IMR-90 (cell line): ENCODE measurements around the gene NEUROG1. TPM values are rescaled to one million over a fixed set of nuclear protein-coding genes. Genes with fewer than 3 reads are reported as not detected.

Experiments
- ATAC-seq: fragments of 200-7000 bp; cut with Tn5 transposase; 2 replicates; pipeline ENCODE4 v1.9.1; 2020; ENCODE audit warnings: low read depth, mild to moderate bottlenecking, moderate library complexity
- BruUV-seq: library from RNA; stranded (reverse); fragments of 400-500 nt; replicated peaks from 2 replicates; lab custom pipeline; 2021; lab: Mats Ljungman, UMichigan
- CTCF ChIA-PET: fragments of 300-600 bp; formaldehyde crosslinking; extraction: SDS; loops from one replicate; lab custom pipeline; 2021; ENCODE audit warnings: antibody characterized with exemption; lab: Yijun Ruan, JAX
- POLR2A ChIA-PET: fragments of 300-600 bp; sonication (Branson Sonifier 250); formaldehyde crosslinking; loops from one replicate; lab custom pipeline; 2022; ENCODE audit warnings: antibody characterized with exemption; ENCODE audit not compliant: unreplicated experiment; lab: Charles Lee
- DNase-seq: peaks from one replicate; pipeline ENCODE4 v3.0.0; 2013
- H2AFZ ChIP-seq: replicated peaks from 2 replicates; pipeline ENCODE3; 2013; ENCODE audit warnings: low read length, mild to moderate bottlenecking; ENCODE audit not compliant: poor library complexity
- H2AK5ac ChIP-seq: 2 replicates; pipeline ENCODE4 v1.6.1; 2013; ENCODE audit warnings: low read depth, low read length, inconsistent platforms
- H2AK9ac ChIP-seq: replicated peaks from 2 replicates; pipeline ENCODE3; 2013; ENCODE audit warnings: mild to moderate bottlenecking, low read depth, low read length, moderate library complexity; ENCODE audit not compliant: poor library complexity
- H2BK120ac ChIP-seq: 2 replicates; pipeline ENCODE4 v1.6.1; 2013; ENCODE audit warnings: low read depth, low read length, inconsistent platforms
- H2BK15ac ChIP-seq: 3 replicates; pipeline ENCODE4 v1.6.1; 2013; ENCODE audit warnings: low read depth, low read length, inconsistent platforms
- H2BK20ac ChIP-seq: 2 replicates; pipeline ENCODE4 v1.6.1; 2013; ENCODE audit warnings: low read depth, mild to moderate bottlenecking, inconsistent platforms, low read length, moderate library complexity
- H2BK5ac ChIP-seq: 2 replicates; pipeline ENCODE4 v1.6.1; 2013; ENCODE audit warnings: mild to moderate bottlenecking, low read depth, low read length, inconsistent platforms; ENCODE audit not compliant: poor library complexity, severe bottlenecking
- H3K14ac ChIP-seq: replicated peaks from 2 replicates; pipeline ENCODE4 v1.6.1; 2013; ENCODE audit warnings: low read depth, low read length, inconsistent platforms
- H3K18ac ChIP-seq: 2 replicates; pipeline ENCODE4 v1.6.1; 2013; ENCODE audit warnings: low read depth, low read length, control low read depth
- H3K23ac ChIP-seq: 2 replicates; pipeline ENCODE4 v1.6.1; 2013; ENCODE audit warnings: low read depth, low read length, inconsistent platforms
- H3K27ac ChIP-seq: 2 replicates; pipeline ENCODE4 v1.5.1; 2013; ENCODE audit warnings: mild to moderate bottlenecking, control low read depth, low read length; ENCODE audit not compliant: insufficient read depth
- H3K27me3 ChIP-seq: 2 replicates; pipeline ENCODE4 v1.6.1; 2013; ENCODE audit warnings: low read length; ENCODE audit not compliant: control insufficient read depth, insufficient read depth
- H3K36me3 ChIP-seq: 2 replicates; pipeline ENCODE4 v1.6.1; 2013; ENCODE audit warnings: low read length, mixed read lengths; ENCODE audit not compliant: control insufficient read depth, insufficient read depth
- H3K4ac ChIP-seq: 2 replicates; pipeline ENCODE4 v1.6.1; 2013; ENCODE audit warnings: low read depth, low read length, inconsistent platforms
- H3K4me1 ChIP-seq: 2 replicates; pipeline ENCODE4 v1.6.1; 2013; ENCODE audit warnings: low read length, mixed read lengths; ENCODE audit not compliant: control insufficient read depth, insufficient read depth
- H3K4me2 ChIP-seq: 2 replicates; pipeline ENCODE4 v1.6.1; 2013; ENCODE audit warnings: low read depth, mild to moderate bottlenecking, control low read depth, low read length, moderate library complexity
- H3K4me3 ChIP-seq: 2 replicates; pipeline ENCODE4 v1.5.1; 2013; ENCODE audit warnings: low read depth, mild to moderate bottlenecking, control low read depth, low read length, moderate library complexity; ENCODE audit not compliant: insufficient read depth
- H3K56ac ChIP-seq: 2 replicates; pipeline ENCODE4 v1.6.1; 2013; ENCODE audit warnings: low read length, inconsistent platforms; ENCODE audit not compliant: insufficient read depth; ENCODE audit errors: extremely low read depth
- H3K79me1 ChIP-seq, 2 experiments: 2 replicates each; pipeline ENCODE4 v1.6.1; 2013; ENCODE audit warnings: low read length in 2 of 2, inconsistent platforms in 1 of 2, low read depth in 1 of 2
- H3K9ac ChIP-seq: 2 replicates; pipeline ENCODE4 v1.6.1; 2013; ENCODE audit warnings: low read depth, low read length, control low read depth
- H3K9me1 ChIP-seq: 2 replicates; pipeline ENCODE4 v1.6.1; 2013; ENCODE audit warnings: low read length, inconsistent platforms; ENCODE audit not compliant: insufficient read depth
- H3K9me3 ChIP-seq: 2 replicates; pipeline ENCODE4 v1.6.1; 2013; ENCODE audit warnings: low read length; ENCODE audit not compliant: control insufficient read depth, insufficient read depth
- H4K20me1 ChIP-seq: 2 replicates; pipeline ENCODE4 v1.6.1; 2013; ENCODE audit warnings: low read length, inconsistent platforms; ENCODE audit not compliant: insufficient read depth
- H4K5ac ChIP-seq: 2 replicates; pipeline ENCODE4 v1.6.1; 2013; ENCODE audit warnings: mild to moderate bottlenecking, low read depth, low read length, control low read depth
- H4K8ac ChIP-seq, 2 experiments: 2 replicates each; pipeline ENCODE4 v1.6.1; 2013; ENCODE audit warnings: low read depth in 2 of 2, low read length in 2 of 2, control low read depth in 1 of 2, inconsistent platforms in 1 of 2
- H4K91ac ChIP-seq: 2 replicates; pipeline ENCODE4 v1.6.1; 2013; ENCODE audit warnings: low read depth, low read length, inconsistent platforms; ENCODE audit not compliant: insufficient read depth
- CEBPB ChIP-seq: IDR thresholded peaks from 2 replicates; pipeline ENCODE4 v1.6.1; 2012; ENCODE audit warnings: low read depth, low read length, improper control_type of control experiment
- POLR2A ChIP-seq: IDR thresholded peaks from 2 replicates; pipeline ENCODE4 v1.6.1; 2012; ENCODE audit warnings: mild to moderate bottlenecking, low read depth, low read length
- RCOR1 ChIP-seq: IDR thresholded peaks from 2 replicates; pipeline ENCODE4 v1.6.1; 2012; ENCODE audit warnings: mild to moderate bottlenecking, low read length, improper control_type of control experiment; ENCODE audit not compliant: insufficient replicate concordance
- WGBS, 2 experiments: methylation state at CpG; one replicate each; pipeline versions ENCODE4 v1.1.5 to v1.1.7; 2013; ENCODE audit warnings: missing lambda C conversion rate in 2 of 2; ENCODE audit not compliant: insufficient read length in 1 of 2; ENCODE audit errors: extremely low coverage in 2 of 2; 5-methylcytosine and 5-hydroxymethylcytosine counted together
- dilution Hi-C: fragments of 300-500 bp; cut with HindIII; formaldehyde crosslinking; loops from one replicate; pipeline ENCODE4 v1.14.3; 2018; ENCODE audit warnings: low sequenced_read_pairs; ENCODE audit not compliant: unreplicated experiment
- in situ Hi-C: fragments of 300-500 bp; cut with MboI; formaldehyde crosslinking; loops from 3 replicates; pipeline ENCODE4 v1.14.3; 2019; ENCODE audit warnings: low sequenced_read_pairs, inconsistent platforms, mixed read lengths
- intact Hi-C: fragments of 100-400 bp; cut with micrococcal nuclease; formaldehyde crosslinking; loops from 2 replicates; pipeline ENCODE4 v1.10.0; 2022
- polyA plus RNA-seq, 3 experiments: library from polyadenylated mRNA; depleted of rRNA; stranded (reverse); fragments of >200 nt; gene quantifications; 2 replicates each; pipeline ENCODE4 v1.2.3, GENCODE V29; 2012; ENCODE audit warnings: low replicate concordance in 1 of 3
- total RNA-seq: library from RNA; depleted of rRNA; stranded (reverse); fragments of >200 nt; gene quantifications from 2 replicates; pipeline ENCODE4 v1.2.3, GENCODE V29; 2012

Gene NEUROG1
- total and polyA plus RNA-seq, 2 of the 4 experiments (the other 2 are of a cell fraction) = not detected

DNA sequence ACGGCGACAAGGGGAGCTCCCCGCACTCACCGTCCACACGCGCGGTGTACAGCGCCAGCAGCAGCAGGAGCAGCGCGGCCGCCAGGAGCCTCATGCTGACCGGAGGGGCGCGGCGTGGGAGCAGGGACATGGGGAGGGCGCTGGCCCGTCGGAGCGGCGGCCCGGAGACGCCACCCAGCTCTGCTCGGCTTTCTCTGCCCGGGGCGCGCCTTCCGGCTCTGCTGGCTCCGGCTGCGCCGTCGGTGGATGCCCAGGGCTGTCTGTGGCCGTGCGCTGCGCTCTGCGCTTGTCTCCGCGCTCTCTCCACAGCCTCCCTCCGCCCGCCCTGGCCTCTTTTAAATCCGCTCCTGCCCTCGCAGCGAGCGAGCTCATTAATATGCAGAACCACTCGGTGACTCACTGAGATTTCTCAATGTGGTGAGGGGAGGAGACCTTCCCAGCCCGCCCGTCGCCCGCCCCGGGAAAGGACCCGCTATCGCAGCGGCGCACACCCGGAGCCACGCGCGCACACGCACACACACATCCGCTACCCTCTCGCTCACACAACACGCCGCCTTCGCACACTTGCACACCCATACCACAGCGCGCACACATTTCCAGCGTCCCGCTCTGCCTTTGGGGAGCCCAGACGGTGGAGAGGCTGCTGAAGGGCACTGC lies 43.0 kb upstream of the NEUROG1 start, which contains the start of gene CXCL14:
Gene CXCL14, minus strand, starts transcription at position 307 of the 657 bp plus-strand sequence. Its CDS starts 213 bp downstream, at position 94.
- Histone ChIP-seq H4K5ac (no peak within 1 kb of the TSS), H3K4me2 (peak within 1 kb of the TSS; percentile 71; the same call in 1 of the 2 replicates)

More for the DNA sequence above, 43.0 kb upstream of the NEUROG1 start, which contains the start of gene CXCL14:
- DNase-seq (peak; percentile 49), ATAC-seq (peak; percentile 69)
- H3K4me1 ChIP-seq = 0 out of 2 replicates have a peak, but pooled peaks cover 1% of the 10 kb centered on the region
- WGBS, 2 experiments = 3% methylated on average over 26 of the region's 68 CpGs; no CpG with 5 or more reads in 1 of the 2 experiments
- H2BK120ac ChIP-seq = no peak within 1 kb of the TSS
- H2AFZ ChIP-seq = peak within 1 kb of the TSS; percentile 75
- H4K8ac ChIP-seq = no peak within 1 kb of the TSS
- in situ Hi-C loops (no loop called here), dilution Hi-C loops (no loop called here), intact Hi-C loops (no loop called here)
- no peak within 1 kb of the TSS for H3K4ac ChIP-seq
- no peak within 1 kb of the TSS for H4K91ac ChIP-seq
- H3K18ac ChIP-seq = no peak within 1 kb of the TSS
- BruUV-seq = no TSS peak
- H3K27me3 ChIP-seq = peaks cover 62% of the 10 kb centered on the region
- ChIA-PET POLR2A (no interaction called here), CTCF (no interaction called here)
- no peak within 1 kb of the TSS for H3K56ac ChIP-seq
- H2AK5ac ChIP-seq = no peak within 1 kb of the TSS
- no peak within 1 kb of the TSS for H2AK9ac ChIP-seq
- H3K9me1 ChIP-seq = no peaks in the 10 kb centered on the region
- TF ChIP-seq RCOR1 (no peak), POLR2A (no peak), CEBPB (peak; percentile 57; the same call in 1 of the 2 replicates)
- no peak within 1 kb of the TSS for H3K23ac ChIP-seq
- no peaks in the 10 kb centered on the region; the same call in 1 of the 2 replicates for H3K9me3 ChIP-seq
- H3K9ac ChIP-seq = no peak within 1 kb of the TSS
- H3K36me3 ChIP-seq = no peaks in the 10 kb centered on the region
- no peaks in the 10 kb centered on the region for H3K79me1 ChIP-seq
- H2BK20ac ChIP-seq = no peak within 1 kb of the TSS
- H3K14ac ChIP-seq = no peak within 1 kb of the TSS
- H2BK5ac ChIP-seq = no peak within 1 kb of the TSS
- H3K27ac ChIP-seq = no peak within 1 kb of the TSS
- no peaks in the 10 kb centered on the region for H4K20me1 ChIP-seq
- H3K4me3 ChIP-seq = no peak within 1 kb of the TSS
- no peak within 1 kb of the TSS for H2BK15ac ChIP-seq
